ENCODE measurements around the gene PHOSPHO2. TPM values are rescaled to one million over a fixed set of nuclear protein-coding genes. Genes with fewer than 3 reads are reported as not detected.

The PHOSPHO2 gene
- total and polyA plus RNA-seq, 10 of the 15 experiments (the other 5 are each of a cell fraction or from before 2014, with no cell fraction given) = 2.7 to 7.6 (median 4.2) TPM

- FAIRE-seq = no peak
- Histone ChIP-seq H3K4me1 (ENCODE audit: control insufficient read depth, insufficient read depth, low read length) (peaks cover 2% of the 10 kb centered on the region; the same call in 1 of the 2 replicates), H3K27ac (ENCODE audit: control insufficient read depth, insufficient read depth) (no peak overlapping the region), H3K9me3 (replicated peaks; ENCODE audit: control insufficient read depth, insufficient read depth, low read length) (no peaks in the 10 kb centered on the region), H2AFZ (ENCODE audit: control insufficient read depth, low read depth, low read length) (no peak overlapping the region), H4K20me1 (ENCODE audit: control insufficient read depth, insufficient read depth) (no peaks in the 10 kb centered on the region), H3K4me3 (no peak overlapping the region), H3K4me2 (ENCODE audit: control insufficient read depth, insufficient read depth) (no peak overlapping the region), H3K27me3 (replicated peaks in 1 of 2; ENCODE audit: control insufficient read depth in 2 of 2, insufficient read depth in 2 of 2, low read length in 1 of 2) (no peaks in the 10 kb centered on the region), H3K9ac (ENCODE audit: control insufficient read depth, insufficient read depth, low read length) (no peak overlapping the region), H3K36me3 (ENCODE audit: control insufficient read depth in 2 of 2, insufficient read depth in 2 of 2, low read length in 1 of 2) (no peaks in the 10 kb centered on the region), H3K79me2 (ENCODE audit: control insufficient read depth, insufficient read depth, low read length) (no peaks in the 10 kb centered on the region)
- ATAC-seq = no peak
- ChIA-PET POLR2A (interaction anchor here (0.7 kb wide), 1 partner anchor 234 kb away, joined by 5 read pairs; no protein-coding TSS in a partner anchor), RAD21 (ENCODE audit: unreplicated experiment) (interaction anchor here (1.0 to 1.2 kb wide), 2 partner anchors 33 to 261 kb away, joined by 3 read pairs; no protein-coding TSS in a partner anchor), SMC1A (ENCODE audit: uncharacterized antibody, unreplicated experiment) (interaction anchor here (0.7 to 1.1 kb wide), 8 partner anchors 10 to 101 kb away, joined by 3 to 5 read pairs (median 3); no protein-coding TSS in a partner anchor), CTCF (interaction anchor here (0.9 to 1.5 kb wide), 8 partner anchors 9 to 261 kb away, joined by 4 to 6 read pairs (median 4); no protein-coding TSS in a partner anchor)
- WGBS (ENCODE audit: insufficient coverage, insufficient replicate concordance, low lambda C conversion rate, missing lambda C conversion rate) = 2% methylated on average over 2 of the region's 2 CpGs
- no TSS peak for BruUV-seq (replicated peaks)
- in situ Hi-C loops (cut with MboI) (no loop called here), intact Hi-C loops (cut with micrococcal nuclease; ENCODE audit: unreplicated experiment) (no loop called here)
- TF ChIP-seq SIX5 (IDR thresholded peaks at IDR 0.05; ENCODE audit: low read depth, low read length, severe bottlenecking) = no peak
- TF ChIP-seq RAD51 (IDR thresholded peaks at IDR 0.05) = no peak
- no peak for TF ChIP-seq POLR2A (IDR thresholded peaks at IDR 0.05; ENCODE audit: low read depth, low read length)
- TF ChIP-seq ZBED1 (IDR thresholded peaks at IDR 0.05; ENCODE audit: borderline replicate concordance) = no peak
- TF ChIP-seq CEBPB (IDR thresholded peaks at IDR 0.05; ENCODE audit: borderline replicate concordance in 1 of 2, low read depth in 2 of 2, low read length in 2 of 2) = no peak
- no peak for TF ChIP-seq CREM (IDR thresholded peaks at IDR 0.05; ENCODE audit: low read depth)
- no peak for DNase-seq (ENCODE audit: low read depth, low spot score)
Observed at GRCh38 chr2:169667583-169667982, 26.7 kb upstream of the PHOSPHO2 start.

- Histone ChIP-seq H3K4me2 (ENCODE audit: control insufficient read depth, insufficient read depth) (no peak overlapping the region), H3K9ac (ENCODE audit: control insufficient read depth, insufficient read depth, low read length) (no peak overlapping the region), H3K27me3 (replicated peaks in 1 of 2; ENCODE audit: control insufficient read depth in 2 of 2, insufficient read depth in 2 of 2, low read length in 1 of 2) (no peaks in the 10 kb centered on the region), H3K4me3 (no peak overlapping the region), H3K9me3 (replicated peaks; ENCODE audit: control insufficient read depth, insufficient read depth, low read length) (no peaks in the 10 kb centered on the region), H3K4me1 (ENCODE audit: control insufficient read depth, insufficient read depth, low read length) (peaks cover 2% of the 10 kb centered on the region; the same call in 1 of the 2 replicates), H3K36me3 (ENCODE audit: control insufficient read depth in 2 of 2, insufficient read depth in 2 of 2, low read length in 1 of 2) (no peaks in the 10 kb centered on the region), H4K20me1 (ENCODE audit: control insufficient read depth, insufficient read depth) (no peaks in the 10 kb centered on the region), H2AFZ (ENCODE audit: control insufficient read depth, low read depth, low read length) (no peak overlapping the region), H3K79me2 (ENCODE audit: control insufficient read depth, insufficient read depth, low read length) (no peaks in the 10 kb centered on the region), H3K27ac (ENCODE audit: control insufficient read depth, insufficient read depth) (no peak overlapping the region)
- WGBS (ENCODE audit: insufficient coverage, insufficient replicate concordance, low lambda C conversion rate, missing lambda C conversion rate) = 16% methylated on average over 2 of the region's 2 CpGs
- DNase-seq (ENCODE audit: low read depth, low spot score) (no peak), ATAC-seq (peak; percentile 76), FAIRE-seq (no peak)
- no peak for TF ChIP-seq DPF2 (IDR thresholded peaks at IDR 0.05)
- no peak for TF ChIP-seq NFYA (IDR thresholded peaks at IDR 0.05; ENCODE audit: borderline replicate concordance, low read depth, low read length)
- no peak for TF ChIP-seq PAX8 (IDR thresholded peaks at IDR 0.05)
- no peak for TF ChIP-seq TARDBP (IDR thresholded peaks at IDR 0.05; ENCODE audit: borderline replicate concordance)
- intact Hi-C loops (cut with micrococcal nuclease; ENCODE audit: unreplicated experiment) = no loop called here
- in situ Hi-C loops (cut with MboI) = no loop called here
- ChIA-PET POLR2A (interaction anchor here (0.6 kb wide), 1 partner anchor 303 kb away, joined by 3 read pairs; no protein-coding TSS in a partner anchor), CTCF (no interaction called here), RAD21 (ENCODE audit: unreplicated experiment) (interaction anchor here (1.4 kb wide), 1 partner anchor 95 kb away, joined by 3 read pairs; no protein-coding TSS in a partner anchor), SMC1A (ENCODE audit: uncharacterized antibody, unreplicated experiment) (interaction anchor here (0.8 to 1.0 kb wide), 3 partner anchors 28 to 41 kb away, joined by 3 read pairs; no protein-coding TSS in a partner anchor)
- BruUV-seq (replicated peaks) = no TSS peak
Observed at GRCh38 chr2:169670215-169670651, 24.0 kb upstream of the PHOSPHO2 start.
